ENCODE results near the gene SPTLC3.

SPTLC3 gene

DNA sequence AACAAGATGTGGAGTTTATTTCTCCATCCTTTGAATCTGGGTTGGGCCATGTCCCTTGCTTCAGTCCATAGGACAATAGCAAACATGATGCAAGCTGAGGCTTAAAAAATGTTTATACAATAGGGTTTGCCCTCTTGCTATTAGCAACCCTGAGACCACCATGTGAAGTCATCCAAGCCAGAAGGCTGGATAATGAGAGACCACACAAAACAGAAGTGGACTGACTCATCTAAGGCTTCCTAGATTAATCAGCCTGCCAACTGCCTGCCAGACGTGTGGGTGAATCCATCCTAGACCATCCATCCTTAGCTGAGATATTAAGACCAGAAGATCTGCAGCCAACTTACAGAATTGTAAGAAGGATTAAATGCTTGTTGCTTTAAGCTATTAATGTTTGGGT is 174.2 kb downstream of the SPTLC3 start:
- no peak for FAIRE-seq

DNA sequence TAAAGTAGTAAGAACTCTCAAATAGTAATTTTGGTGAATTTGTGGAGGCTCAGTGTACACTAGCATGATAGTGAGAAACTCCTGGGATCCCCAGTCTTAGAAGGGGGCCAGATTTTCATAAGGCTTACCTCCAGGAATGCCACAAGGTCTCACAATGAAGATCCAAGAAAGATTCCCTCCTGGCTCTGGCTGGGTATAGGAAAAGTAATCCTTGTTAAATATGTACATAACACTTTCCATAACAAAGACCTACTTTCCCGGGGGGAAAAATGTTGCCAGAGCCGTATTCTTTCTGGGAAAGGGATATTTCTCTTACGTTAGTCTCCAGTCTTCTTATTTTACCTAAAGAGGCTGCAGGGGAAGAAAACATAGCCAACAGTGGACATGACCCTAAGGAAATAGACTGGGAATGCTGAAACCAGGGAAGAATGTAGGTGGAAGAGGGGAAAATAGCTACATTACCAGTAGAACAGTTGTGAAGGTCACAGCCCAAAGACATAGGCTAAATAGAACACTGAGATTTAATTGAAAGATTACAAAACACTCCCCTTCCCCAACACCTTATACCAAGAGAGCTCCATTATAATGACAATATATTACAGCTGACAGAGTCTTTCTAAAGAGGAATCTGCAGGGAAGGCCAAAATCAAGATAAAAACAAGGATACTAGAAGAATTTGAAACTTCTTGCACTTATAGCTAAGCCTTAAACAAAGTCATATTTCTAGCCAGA is 177.4 kb downstream of the SPTLC3 start:
- no peak for DNase-seq (ENCODE audit: insufficient read length, low spot score)
- FAIRE-seq: no peak
- TF ChIP-seq POLR2A (IDR thresholded peaks at IDR 0.05; ENCODE audit: low read depth, low read length) (no peak), PAX5 (IDR thresholded peaks at IDR 0.05; ENCODE audit: insufficient read depth, low read length, severe bottlenecking) (no peak), POU2F2 (IDR thresholded peaks at IDR 0.05; ENCODE audit: low read depth, low read length) (no peak), SPI1 (IDR thresholded peaks at IDR 0.05; ENCODE audit: low read depth, low read length) (no peak), POLR2AphosphoS5 (IDR thresholded peaks at IDR 0.05; ENCODE audit: low read depth, low read length) (no peak), TAF1 (IDR thresholded peaks at IDR 0.05; ENCODE audit: low read depth, low read length) (no peak)

More for the DNA sequence above, 174.2 kb downstream of the SPTLC3 start:
- TF ChIP-seq POLR2AphosphoS5 (IDR thresholded peaks at IDR 0.05; ENCODE audit: low read depth, low read length) (no peak), POU2F2 (IDR thresholded peaks at IDR 0.05; ENCODE audit: low read depth, low read length) (no peak), PAX5 (IDR thresholded peaks at IDR 0.05; ENCODE audit: insufficient read depth, low read length, severe bottlenecking) (no peak), SPI1 (IDR thresholded peaks at IDR 0.05; ENCODE audit: low read depth, low read length) (no peak), POLR2A (IDR thresholded peaks at IDR 0.05; ENCODE audit: low read depth, low read length) (no peak), TAF1 (IDR thresholded peaks at IDR 0.05; ENCODE audit: low read depth, low read length) (no peak)
- no peak for DNase-seq (ENCODE audit: insufficient read length, low spot score)

DNA sequence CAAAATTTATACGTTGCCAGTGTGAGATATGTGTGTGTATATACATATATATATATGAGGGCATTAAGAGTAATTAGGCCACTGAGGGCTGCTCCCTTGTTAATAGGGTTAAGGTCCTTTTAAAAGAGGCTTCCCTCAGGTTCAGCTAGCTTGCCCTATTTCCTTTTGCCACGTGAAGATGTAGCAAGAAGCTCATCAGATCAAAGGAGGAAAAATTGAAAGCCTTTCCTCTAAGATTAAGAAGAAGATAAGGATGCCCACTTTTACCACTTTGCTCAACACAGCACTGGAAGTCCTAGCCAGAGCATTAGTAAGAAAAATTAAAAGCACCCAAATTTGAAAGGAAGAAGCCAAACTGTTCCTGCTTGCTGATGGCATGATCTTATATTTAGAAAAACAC is 179.1 kb downstream of the SPTLC3 start:
- TF ChIP-seq POU2F2 (IDR thresholded peaks at IDR 0.05; ENCODE audit: low read depth, low read length): no peak
- no peak for TF ChIP-seq PAX5 (IDR thresholded peaks at IDR 0.05; ENCODE audit: insufficient read depth, low read length, severe bottlenecking)
- no peak for TF ChIP-seq TAF1 (IDR thresholded peaks at IDR 0.05; ENCODE audit: low read depth, low read length)
- no peak for TF ChIP-seq SPI1 (IDR thresholded peaks at IDR 0.05; ENCODE audit: low read depth, low read length)
- TF ChIP-seq POLR2A (IDR thresholded peaks at IDR 0.05; ENCODE audit: low read depth, low read length): no peak
- TF ChIP-seq POLR2AphosphoS5 (IDR thresholded peaks at IDR 0.05; ENCODE audit: low read depth, low read length): no peak
- FAIRE-seq (no peak), DNase-seq (ENCODE audit: insufficient read length, low spot score) (no peak)

DNA sequence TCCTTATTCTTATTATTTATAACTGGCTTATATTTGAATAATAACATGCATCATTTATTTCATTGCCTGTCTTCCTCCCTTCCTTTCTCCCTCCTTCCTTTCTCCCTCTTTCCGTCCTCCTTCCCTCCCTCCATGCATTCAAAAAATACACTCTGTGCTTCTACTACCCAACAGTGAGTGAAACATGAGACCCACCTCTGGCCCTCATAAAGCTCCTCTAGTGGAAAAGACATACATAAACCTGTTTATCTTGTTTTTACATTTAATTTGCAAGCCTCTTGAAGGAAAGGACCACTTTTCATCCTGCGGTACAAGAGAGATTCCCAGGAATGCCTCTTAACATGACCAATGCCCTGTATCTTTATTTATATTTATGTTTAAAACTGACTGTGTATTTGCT is 190.5 kb downstream of the SPTLC3 start:
- no peak for FAIRE-seq
- no peak for DNase-seq (ENCODE audit: insufficient read length, low spot score)
- TF ChIP-seq SPI1 (IDR thresholded peaks at IDR 0.05; ENCODE audit: low read depth, low read length): no peak
- no peak for TF ChIP-seq POLR2A (IDR thresholded peaks at IDR 0.05; ENCODE audit: low read depth, low read length)
- TF ChIP-seq TAF1 (IDR thresholded peaks at IDR 0.05; ENCODE audit: low read depth, low read length): no peak
- no peak for TF ChIP-seq POLR2AphosphoS5 (IDR thresholded peaks at IDR 0.05; ENCODE audit: low read depth, low read length)
- no peak for TF ChIP-seq POU2F2 (IDR thresholded peaks at IDR 0.05; ENCODE audit: low read depth, low read length)
- no peak for TF ChIP-seq PAX5 (IDR thresholded peaks at IDR 0.05; ENCODE audit: insufficient read depth, low read length, severe bottlenecking)

DNA sequence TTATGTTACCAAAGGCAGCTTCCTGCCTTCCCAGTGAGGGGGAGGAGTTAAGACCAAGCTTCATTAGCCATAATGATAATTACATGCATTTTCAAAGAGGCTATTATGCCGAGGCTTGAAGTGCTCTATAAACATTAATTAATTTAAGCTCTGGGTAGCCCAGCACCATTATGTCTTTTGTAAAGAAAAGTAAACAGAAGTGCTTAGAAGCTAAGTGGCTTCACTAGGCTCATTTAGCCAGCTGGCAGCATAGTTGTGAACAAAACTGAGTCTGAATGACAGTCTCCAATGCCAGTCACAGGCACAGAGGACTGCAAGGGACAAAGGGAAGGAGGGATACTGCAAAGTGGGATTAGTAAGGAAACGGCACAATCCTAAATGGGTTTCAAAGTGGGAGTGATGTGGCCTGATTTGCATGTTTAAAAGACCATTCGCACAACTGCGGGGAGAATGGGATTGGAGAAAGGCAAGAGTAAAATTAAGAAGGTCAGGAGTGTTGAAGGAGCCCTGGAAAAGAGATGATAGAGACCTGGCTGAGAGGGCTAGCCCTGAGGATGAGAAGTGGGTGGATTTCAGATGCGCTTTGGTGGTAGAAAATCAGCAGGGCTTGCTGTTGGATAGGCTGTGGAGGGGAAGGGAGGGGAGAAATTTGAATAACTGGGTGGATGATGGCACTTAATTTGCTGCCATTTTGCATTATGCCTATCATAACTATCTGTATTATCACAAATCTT is 192.2 kb downstream of the SPTLC3 start:
- TF ChIP-seq POLR2A (IDR thresholded peaks at IDR 0.05; ENCODE audit: low read depth, low read length) (no peak), POU2F2 (IDR thresholded peaks at IDR 0.05; ENCODE audit: low read depth, low read length) (no peak), SPI1 (IDR thresholded peaks at IDR 0.05; ENCODE audit: low read depth, low read length) (no peak), TAF1 (IDR thresholded peaks at IDR 0.05; ENCODE audit: low read depth, low read length) (no peak), PAX5 (IDR thresholded peaks at IDR 0.05; ENCODE audit: insufficient read depth, low read length, severe bottlenecking) (no peak), POLR2AphosphoS5 (IDR thresholded peaks at IDR 0.05; ENCODE audit: low read depth, low read length) (no peak)
- no peak for FAIRE-seq
- DNase-seq (ENCODE audit: insufficient read length, low spot score): no peak

DNA sequence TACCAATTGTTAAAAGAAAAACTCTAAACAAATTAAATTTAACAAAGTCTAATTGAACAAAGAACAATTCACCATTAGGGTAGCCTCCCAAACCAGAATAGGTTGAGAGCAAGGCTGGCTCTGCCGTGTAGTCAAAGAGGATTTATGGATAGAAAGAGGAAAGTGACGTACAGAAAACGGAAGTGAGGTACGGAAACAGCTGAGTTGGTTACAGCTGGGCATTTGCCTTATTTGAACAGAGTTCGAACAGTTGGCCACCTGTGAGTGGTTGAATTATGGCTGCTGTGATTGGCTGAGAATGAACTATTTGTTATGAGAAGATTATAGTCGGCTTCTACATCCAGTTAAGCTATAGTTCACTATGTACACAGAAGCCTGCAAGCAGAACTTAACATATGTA is 193.8 kb downstream of the SPTLC3 start:
- FAIRE-seq (no peak), DNase-seq (ENCODE audit: insufficient read length, low spot score) (no peak)
- TF ChIP-seq PAX5 (IDR thresholded peaks at IDR 0.05; ENCODE audit: insufficient read depth, low read length, severe bottlenecking): no peak
- 0 out of 2 replicates have a peak, but pooled peaks have one; percentile 37 for TF ChIP-seq SPI1 (IDR thresholded peaks at IDR 0.05; ENCODE audit: low read depth, low read length)
- TF ChIP-seq POU2F2 (IDR thresholded peaks at IDR 0.05; ENCODE audit: low read depth, low read length): no peak

DNA sequence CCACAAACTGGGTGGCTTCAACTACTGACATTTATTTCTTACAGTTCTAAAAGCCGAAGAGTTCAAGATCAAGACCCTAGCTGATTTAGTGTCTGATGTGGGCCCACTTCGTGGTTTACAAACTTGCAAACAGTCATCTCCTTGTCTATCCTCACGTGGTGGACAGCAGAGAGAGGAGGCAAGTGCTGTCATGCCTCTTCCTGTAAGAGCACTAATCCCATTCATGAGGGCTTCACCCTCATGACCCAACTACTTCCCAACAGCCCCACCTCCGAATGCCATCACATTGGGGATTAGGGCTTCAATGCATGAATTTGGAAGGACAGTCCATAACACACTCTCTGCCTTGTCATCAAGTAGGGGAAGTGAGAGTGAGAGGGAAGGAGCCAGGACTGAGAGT is 196.7 kb downstream of the SPTLC3 start:
- TF ChIP-seq TAF1 (IDR thresholded peaks at IDR 0.05; ENCODE audit: low read depth, low read length) (no peak), POLR2A (IDR thresholded peaks at IDR 0.05; ENCODE audit: low read depth, low read length) (no peak), POU2F2 (IDR thresholded peaks at IDR 0.05; ENCODE audit: low read depth, low read length) (no peak), PAX5 (IDR thresholded peaks at IDR 0.05; ENCODE audit: insufficient read depth, low read length, severe bottlenecking) (no peak), SPI1 (IDR thresholded peaks at IDR 0.05; ENCODE audit: low read depth, low read length) (no peak), POLR2AphosphoS5 (IDR thresholded peaks at IDR 0.05; ENCODE audit: low read depth, low read length) (no peak)
- DNase-seq (ENCODE audit: insufficient read length, low spot score): no peak
- no peak for FAIRE-seq

DNA sequence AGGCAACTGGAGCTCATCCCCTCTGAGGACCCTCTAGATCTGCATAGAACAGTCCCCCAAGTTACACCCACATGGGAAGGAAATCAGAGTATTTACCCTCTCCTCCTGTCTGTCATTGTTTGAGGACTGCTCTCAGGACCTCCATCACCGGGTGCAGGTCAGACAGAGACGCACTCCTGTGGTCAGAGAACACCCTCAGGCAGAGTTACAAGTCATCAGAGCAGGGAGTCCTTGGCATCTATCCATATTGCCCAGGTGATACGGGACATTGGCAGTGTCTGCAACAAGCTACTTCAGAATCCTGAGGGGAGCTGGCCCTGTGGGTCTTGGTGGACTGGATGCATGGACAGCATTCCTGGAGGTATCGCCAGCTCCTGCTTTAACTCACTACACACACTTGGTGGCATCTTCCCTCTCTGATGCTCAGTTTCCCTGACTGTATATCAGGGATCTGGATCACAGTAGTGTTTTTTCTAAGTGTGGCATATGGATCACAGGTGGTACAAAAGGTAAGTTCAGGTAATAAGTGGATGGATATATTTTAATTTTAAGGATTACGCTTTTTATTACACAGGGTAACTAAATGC is 197.2 kb downstream of the SPTLC3 start:
- DNase-seq (ENCODE audit: insufficient read length, low spot score): no peak
- no peak for FAIRE-seq
- TF ChIP-seq POLR2A (IDR thresholded peaks at IDR 0.05; ENCODE audit: low read depth, low read length) (no peak), POU2F2 (IDR thresholded peaks at IDR 0.05; ENCODE audit: low read depth, low read length) (no peak), TAF1 (IDR thresholded peaks at IDR 0.05; ENCODE audit: low read depth, low read length) (no peak), SPI1 (IDR thresholded peaks at IDR 0.05; ENCODE audit: low read depth, low read length) (no peak), POLR2AphosphoS5 (IDR thresholded peaks at IDR 0.05; ENCODE audit: low read depth, low read length) (no peak), PAX5 (IDR thresholded peaks at IDR 0.05; ENCODE audit: insufficient read depth, low read length, severe bottlenecking) (no peak)

DNA sequence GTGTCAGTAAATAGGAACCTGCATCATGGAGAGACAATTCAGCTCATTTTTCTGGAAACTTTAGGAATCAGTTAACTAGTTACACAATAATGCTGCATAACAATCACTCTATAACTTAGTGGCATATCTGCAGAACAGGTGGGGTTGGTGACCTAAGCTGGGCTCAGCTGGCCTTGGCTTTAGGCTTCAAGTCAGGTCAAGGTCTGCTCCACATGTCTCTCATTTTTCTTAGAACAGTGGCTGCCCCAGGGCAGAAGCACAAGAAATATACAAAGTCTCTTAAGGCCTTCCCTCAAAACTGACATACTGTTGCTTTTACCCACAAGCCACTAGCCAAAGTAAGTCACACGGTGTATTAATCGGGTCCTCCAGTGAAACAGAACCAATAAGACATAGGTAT is 198.2 kb downstream of the SPTLC3 start:
- DNase-seq (ENCODE audit: insufficient read length, low spot score) (no peak), FAIRE-seq (no peak)
- no peak for TF ChIP-seq POU2F2 (IDR thresholded peaks at IDR 0.05; ENCODE audit: low read depth, low read length)
- TF ChIP-seq PAX5 (IDR thresholded peaks at IDR 0.05; ENCODE audit: insufficient read depth, low read length, severe bottlenecking): no peak
- TF ChIP-seq POLR2AphosphoS5 (IDR thresholded peaks at IDR 0.05; ENCODE audit: low read depth, low read length): no peak
- TF ChIP-seq SPI1 (IDR thresholded peaks at IDR 0.05; ENCODE audit: low read depth, low read length): no peak
- TF ChIP-seq TAF1 (IDR thresholded peaks at IDR 0.05; ENCODE audit: low read depth, low read length): no peak
- no peak for TF ChIP-seq POLR2A (IDR thresholded peaks at IDR 0.05; ENCODE audit: low read depth, low read length)
